Limb (tissue), 2 donors: ENCODE measurements around the gene SLX4IP.

Experiments
- DNase-seq, 2 donors: peaks; one replicate each; pipeline ENCODE4 v3.0.0-alpha.2; 2016; ENCODE audit errors: extremely low spot score in 2 of 2

Gene SLX4IP

GRCh38 chr20:10520528-10520927, 85.4 kb downstream of the SLX4IP start:
- DNase-seq: no peak

GRCh38 chr20:10521068-10521831, 86.1 kb downstream of the SLX4IP start:
- no peak for DNase-seq

DNA sequence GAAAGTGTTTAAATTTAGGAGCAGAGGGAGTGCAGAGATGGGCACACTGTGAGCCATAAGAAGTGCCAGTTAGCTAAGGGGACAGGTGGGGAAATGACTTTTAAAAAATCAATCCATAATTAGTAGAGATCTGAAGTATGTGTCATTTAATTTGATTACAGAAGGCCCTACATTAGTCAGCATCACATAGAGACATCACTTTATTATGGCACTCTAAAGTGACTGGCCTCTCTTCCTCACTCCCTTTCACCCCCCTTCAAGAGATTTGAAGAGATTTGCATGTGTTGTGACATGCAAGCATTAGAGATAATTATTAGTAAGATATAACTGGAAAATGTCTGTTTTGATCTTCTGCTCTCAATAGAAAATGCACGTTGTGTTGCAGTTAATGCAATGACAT, 86.7 kb downstream of the SLX4IP start:
- no peak for DNase-seq

- DNase-seq: no peak
These were observed 87.2 kb downstream of the SLX4IP start for GRCh38 chr20:10522328-10522727.

DNA sequence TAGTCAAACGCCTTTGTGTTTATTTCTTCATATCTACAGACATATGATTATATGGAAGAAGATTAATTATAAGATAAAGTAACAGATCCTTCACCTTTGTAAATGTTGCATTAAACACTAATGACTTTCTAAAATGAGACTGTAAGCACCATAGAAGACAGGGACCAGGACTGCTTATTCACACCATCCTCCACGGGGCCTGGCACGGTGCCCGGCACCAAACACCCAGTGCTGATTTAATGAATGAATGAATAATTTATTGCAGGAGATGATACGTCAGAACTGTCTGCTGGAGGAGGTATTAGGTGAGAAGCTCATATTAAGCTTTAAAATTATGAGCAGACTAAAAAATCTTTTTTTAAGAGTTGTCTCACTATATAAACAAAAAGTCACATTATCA, 88.3 kb downstream of the SLX4IP start:
- no peak for DNase-seq

GRCh38 chr20:10524034-10524476, 89.0 kb downstream of the SLX4IP start:
- DNase-seq: peak; percentile 50 to 60

DNA sequence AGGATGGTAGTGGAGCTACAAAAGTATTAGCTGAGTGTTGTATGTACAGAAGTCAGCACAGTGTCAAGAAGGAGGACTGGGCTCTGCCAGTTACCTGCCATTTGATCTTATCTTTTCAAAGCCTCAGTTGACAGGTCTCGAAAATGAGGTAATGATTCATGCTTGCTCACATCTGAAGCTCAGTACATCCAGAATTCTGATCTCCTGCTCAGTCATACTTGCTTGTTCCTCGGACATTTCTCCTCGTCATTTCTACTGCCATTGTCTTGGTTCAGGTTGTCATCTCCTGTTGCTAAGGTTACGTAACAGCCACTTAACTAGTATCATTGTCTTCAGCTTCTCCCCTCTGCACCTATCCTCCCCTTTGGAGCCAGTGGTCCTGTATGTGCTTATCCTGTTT, 89.5 kb downstream of the SLX4IP start:
- DNase-seq: no peak

DNA sequence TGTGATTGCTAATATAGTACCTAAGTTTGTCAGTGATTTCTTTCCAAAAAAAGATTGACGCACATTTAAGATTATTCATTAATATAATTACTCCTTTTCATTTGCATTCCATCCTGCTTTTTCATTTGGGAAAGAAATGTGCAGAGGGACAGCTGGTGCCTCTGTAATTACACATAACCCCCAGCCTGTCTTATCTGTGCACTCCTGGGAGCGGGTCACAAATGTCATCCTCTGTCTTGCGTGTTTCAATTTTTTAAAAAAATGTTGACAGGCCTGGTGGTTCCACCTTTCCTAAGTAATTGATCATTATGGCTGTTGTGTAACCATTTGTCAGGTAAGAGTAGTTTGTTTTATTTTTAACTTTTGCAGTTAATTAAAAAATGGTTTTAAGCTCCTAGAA, 92.7 kb downstream of the SLX4IP start:
- DNase-seq: no peak

- no peak for DNase-seq
These were observed 95.8 kb downstream of the SLX4IP start for GRCh38 chr20:10530883-10531282.

DNA sequence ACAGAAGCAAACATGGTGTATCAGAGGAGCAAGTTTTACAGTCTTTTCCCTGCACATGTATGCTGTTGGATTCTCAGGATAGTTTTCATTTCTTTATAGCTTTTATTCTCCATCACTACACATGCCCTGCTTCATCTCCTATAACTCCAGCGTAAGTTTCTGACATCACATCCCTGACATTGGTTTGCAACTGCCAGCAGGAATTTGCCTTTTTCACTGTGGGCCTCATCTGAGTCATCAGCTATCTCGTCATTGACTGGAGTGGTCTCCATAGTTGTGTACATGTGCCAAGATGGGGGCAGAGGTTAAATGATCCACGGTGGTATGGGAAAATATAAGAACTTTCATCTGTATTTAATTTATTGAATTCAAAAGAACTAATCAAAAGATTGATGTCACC, 96.7 kb downstream of the SLX4IP start:
- DNase-seq: no peak

DNA sequence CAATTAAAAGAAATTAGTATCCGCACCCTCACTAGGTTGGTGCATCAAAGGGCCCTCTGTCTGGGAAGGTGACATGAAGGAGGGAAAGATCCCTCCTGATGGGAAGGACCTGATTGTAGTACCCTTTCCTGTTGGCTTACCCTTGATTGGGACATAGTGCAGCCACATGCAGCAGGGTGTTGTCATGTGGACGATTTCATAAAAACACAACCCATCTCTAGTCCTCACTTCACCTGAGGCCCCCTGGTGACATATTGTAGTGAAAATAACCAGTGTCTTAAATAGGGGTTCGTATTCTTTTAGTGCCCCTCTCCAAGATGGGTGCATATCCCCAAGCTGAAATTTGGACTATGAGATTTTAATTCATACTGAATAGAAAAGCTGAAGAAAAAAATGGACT, 97.3 kb downstream of the SLX4IP start:
- DNase-seq: no peak

- DNase-seq: peak in 1 of 2 donors; percentile 48
These were observed 101.4 kb downstream of the SLX4IP start for GRCh38 chr20:10536531-10536930.

- DNase-seq: no peak
These were observed 102.9 kb downstream of the SLX4IP start for GRCh38 chr20:10537850-10538480.

DNA sequence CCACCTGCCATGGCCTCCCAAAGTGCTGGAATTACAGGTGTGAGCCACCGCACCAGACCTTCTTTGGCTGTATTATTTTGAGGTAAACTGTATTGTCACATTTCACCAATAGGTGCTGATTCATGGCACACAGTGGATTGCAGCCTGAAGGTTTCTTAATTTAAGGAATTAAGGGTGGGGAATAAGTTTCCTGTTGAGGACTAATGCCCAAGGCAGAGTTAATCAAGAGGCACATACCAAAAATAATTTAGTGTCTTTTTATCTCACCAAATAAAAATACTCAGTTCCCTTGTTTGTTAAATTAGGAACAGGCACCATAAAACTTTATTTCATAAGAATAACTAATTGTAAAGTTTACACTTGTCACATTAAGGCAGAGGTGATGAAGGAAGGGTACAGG, 103.7 kb downstream of the SLX4IP start:
- no peak for DNase-seq

GRCh38 chr20:10539818-10540553, 104.9 kb downstream of the SLX4IP start:
- DNase-seq: no peak

DNA sequence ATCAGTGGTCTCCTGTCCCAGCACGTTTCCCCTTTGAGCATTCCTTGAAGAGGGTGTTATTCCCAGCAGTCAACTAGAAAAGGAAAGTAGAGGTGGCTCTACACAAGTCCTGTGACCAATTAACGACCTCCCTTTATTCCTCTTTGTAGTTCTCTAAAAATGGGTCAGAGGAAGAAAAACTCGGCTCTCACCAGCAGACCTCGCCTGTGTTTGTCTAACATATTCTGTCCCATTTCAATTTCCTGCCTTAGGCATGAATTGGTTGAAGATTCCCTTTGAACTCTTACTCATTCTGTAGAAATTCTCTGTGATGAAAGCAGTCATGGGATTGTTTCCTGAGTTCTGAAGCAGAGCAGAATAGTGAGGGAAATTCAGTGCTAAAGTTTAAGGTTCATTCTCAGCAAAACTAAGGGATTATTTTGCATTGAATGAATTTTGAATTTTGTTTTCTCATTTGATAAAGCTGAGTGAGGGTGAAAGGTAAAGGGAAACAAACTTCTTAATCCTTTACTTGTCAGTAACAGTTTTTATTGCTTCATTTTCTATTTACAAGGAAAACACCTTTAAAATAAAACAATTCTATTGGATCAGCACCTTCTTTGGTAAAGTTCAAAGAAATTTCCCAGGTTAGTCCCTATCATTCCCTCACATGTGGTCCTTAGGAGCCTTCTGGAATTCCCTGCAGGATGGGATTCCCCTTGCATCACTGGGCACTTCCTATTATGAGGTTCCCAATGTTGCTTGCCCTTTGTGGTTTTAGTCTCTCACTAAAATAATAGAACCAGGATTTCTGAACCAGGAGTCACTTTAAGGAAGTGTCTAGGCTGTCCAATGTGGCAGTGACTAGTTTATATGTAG, 105.8 kb downstream of the SLX4IP start:
- no peak for DNase-seq

GRCh38 chr20:10541668-10542411, 106.7 kb downstream of the SLX4IP start:
- no peak for DNase-seq

DNA sequence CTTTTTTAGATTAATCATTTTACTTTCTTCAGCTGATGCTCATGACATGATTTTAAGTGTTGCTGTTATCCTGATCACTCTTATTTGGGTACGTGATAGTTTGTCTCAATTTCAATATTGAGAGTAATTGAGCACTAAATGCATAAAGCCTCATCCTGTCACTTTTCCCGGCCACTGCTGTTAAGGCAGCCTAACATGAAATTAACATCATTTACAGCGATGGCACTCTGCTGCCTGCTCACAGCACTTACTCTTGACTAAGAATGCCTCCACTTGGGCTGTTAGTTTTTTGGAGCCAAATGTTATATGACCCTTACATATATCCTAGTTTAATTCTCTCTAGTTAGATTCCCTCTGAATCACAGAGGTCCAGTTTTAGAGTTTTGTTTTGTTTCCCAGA, 107.3 kb downstream of the SLX4IP start:
- no peak for DNase-seq

DNA sequence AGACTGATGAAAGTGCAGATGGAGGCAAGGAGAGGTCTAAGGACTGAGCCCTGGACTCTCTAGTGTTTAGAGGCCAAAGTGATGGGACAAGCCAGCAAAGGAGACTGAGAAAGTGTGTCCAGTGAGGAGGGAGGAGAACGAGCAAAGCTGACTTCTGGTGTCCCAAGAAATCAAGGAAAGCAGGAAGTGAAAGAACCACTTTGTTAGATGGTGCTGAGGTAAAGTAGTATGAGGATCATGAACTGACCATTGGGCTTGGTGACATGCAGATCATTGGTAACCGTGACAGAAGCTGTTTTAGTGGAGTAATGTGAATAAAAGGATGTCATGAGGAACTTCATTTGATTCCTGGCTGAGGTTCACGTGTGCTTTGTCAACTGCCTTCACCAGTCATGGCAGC, 108.4 kb downstream of the SLX4IP start:
- no peak for DNase-seq

GRCh38 chr20:10547276-10548114, 112.4 kb downstream of the SLX4IP start:
- DNase-seq: no peak
